Measurements from ENCODE around the gene RAI1.
A peak's percentile ranks its signal among the peaks of the same experiment; 100 is the strongest.

Gene RAI1

GRCh38 chr17:17732892-17733670 is 51.8 kb downstream of the RAI1 start:
- peak overlapping the region in 1 of 2 experiments; percentile 47 for H3K4ac ChIP-seq (ENCODE audit: low read depth in 1 of 2, low read length in 2 of 2)
- H2AFZ ChIP-seq (ENCODE audit: low read depth, low read length), result no peak overlapping the region
- no peak overlapping the region for H4K91ac ChIP-seq (ENCODE audit: low read length)
- no peak overlapping the region for H2BK15ac ChIP-seq (ENCODE audit: low read depth, poor library complexity, severe bottlenecking)
- peak; percentile 57 for DNase-seq
- H3K23ac ChIP-seq (ENCODE audit: low read length in 2 of 2), result no peak overlapping the region
- no peak overlapping the region for H3K4me3 ChIP-seq (ENCODE audit: insufficient read depth in 1 of 2, low read depth in 1 of 2, low read length in 2 of 2)
- H3K18ac ChIP-seq (ENCODE audit: low read depth in 1 of 2, low read length in 2 of 2), result no peak overlapping the region
- H3K36me3 ChIP-seq (ENCODE audit: control insufficient read depth in 1 of 2, insufficient read depth in 2 of 2, low read depth in 1 of 2, low read length in 2 of 2), result peaks cover 0 to 32% of the 10 kb centered on the region in 2 experiments
- no peak overlapping the region for H3K14ac ChIP-seq (ENCODE audit: low read length in 2 of 2)
- no peak overlapping the region for H2BK120ac ChIP-seq (ENCODE audit: low read depth, low read length)
- H3K27ac ChIP-seq (ENCODE audit: low read length, poor library complexity, severe bottlenecking), result peak overlapping the region; percentile 8
- no peak overlapping the region for H4K8ac ChIP-seq (ENCODE audit: low read length)
- no peak overlapping the region for H3K4me2 ChIP-seq (ENCODE audit: low read length, poor library complexity, severe bottlenecking)
- H2BK5ac ChIP-seq (ENCODE audit: low read depth, low read length, poor library complexity, severe bottlenecking), result no peak overlapping the region
- peaks cover 56% of the 10 kb centered on the region for H3K79me1 ChIP-seq (replicated peaks; ENCODE audit: low read length, poor library complexity, severe bottlenecking)
- WGBS, result 86% methylated on average over 9 of the region's 9 CpGs
- H2AK5ac ChIP-seq (ENCODE audit: low read length, severe bottlenecking), result peak overlapping the region; percentile 32
- H3K9ac ChIP-seq (ENCODE audit: low read length), result no peak overlapping the region
- no peaks in the 10 kb centered on the region for H3K9me3 ChIP-seq (ENCODE audit: control insufficient read depth, low read length)
- H3K4me1 ChIP-seq (ENCODE audit: control insufficient read depth, insufficient read depth, low read depth, low read length), result peaks cover 29% of the 10 kb centered on the region
- no peaks in the 10 kb centered on the region for H3K27me3 ChIP-seq (ENCODE audit: control insufficient read depth in 1 of 2, insufficient read depth in 1 of 2, low read length in 2 of 2)
- H2BK12ac ChIP-seq (ENCODE audit: low read length in 2 of 2), result no peak overlapping the region

- no peak overlapping the region for H3K9ac ChIP-seq (ENCODE audit: low read length)
- H2BK15ac ChIP-seq (ENCODE audit: low read depth, poor library complexity, severe bottlenecking), result no peak overlapping the region
- peaks cover 0 to 14% of the 10 kb centered on the region in 2 experiments for H3K36me3 ChIP-seq (ENCODE audit: control insufficient read depth in 1 of 2, insufficient read depth in 2 of 2, low read depth in 1 of 2, low read length in 2 of 2)
- no peak overlapping the region for H2BK5ac ChIP-seq (ENCODE audit: low read depth, low read length, poor library complexity, severe bottlenecking)
- peak overlapping the region; percentile 51 for H2AK5ac ChIP-seq (ENCODE audit: low read length, severe bottlenecking)
- H2BK12ac ChIP-seq (ENCODE audit: low read length in 2 of 2), result no peak overlapping the region
- no peak overlapping the region for H2AFZ ChIP-seq (ENCODE audit: low read depth, low read length)
- H3K4me3 ChIP-seq (ENCODE audit: insufficient read depth in 1 of 2, low read depth in 1 of 2, low read length in 2 of 2), result no peak overlapping the region
- H3K4me1 ChIP-seq (ENCODE audit: control insufficient read depth, insufficient read depth, low read depth, low read length), result peaks cover 49% of the 10 kb centered on the region
- no peak overlapping the region for H4K91ac ChIP-seq (ENCODE audit: low read length)
- no peak overlapping the region for H3K4me2 ChIP-seq (ENCODE audit: low read length, poor library complexity, severe bottlenecking)
- no peak overlapping the region for H3K4ac ChIP-seq (ENCODE audit: low read depth in 1 of 2, low read length in 2 of 2)
- no peak overlapping the region for H2BK120ac ChIP-seq (ENCODE audit: low read depth, low read length)
- no peaks in the 10 kb centered on the region for H3K9me3 ChIP-seq (ENCODE audit: control insufficient read depth, low read length)
- no peak overlapping the region for H3K27ac ChIP-seq (ENCODE audit: low read length, poor library complexity, severe bottlenecking)
- no peak overlapping the region for H4K8ac ChIP-seq (ENCODE audit: low read length)
- H3K79me1 ChIP-seq (replicated peaks; ENCODE audit: low read length, poor library complexity, severe bottlenecking), result peaks cover 51% of the 10 kb centered on the region
- H3K23ac ChIP-seq (ENCODE audit: low read length in 2 of 2), result no peak overlapping the region
- H3K18ac ChIP-seq (ENCODE audit: low read depth in 1 of 2, low read length in 2 of 2), result no peak overlapping the region
- 71% methylated on average over 5 of the region's 5 CpGs for WGBS
- DNase-seq, result peak; percentile 19
- no peak overlapping the region for H3K14ac ChIP-seq (ENCODE audit: low read length in 2 of 2)
- H3K27me3 ChIP-seq (ENCODE audit: control insufficient read depth in 1 of 2, insufficient read depth in 1 of 2, low read length in 2 of 2), result no peaks in the 10 kb centered on the region
Observed at GRCh38 chr17:17736205-17737183, 55.2 kb downstream of the RAI1 start.

- peak overlapping the region; percentile 47 for H3K27ac ChIP-seq (ENCODE audit: low read length, poor library complexity, severe bottlenecking)
- peaks cover 53% of the 10 kb centered on the region for H3K4me1 ChIP-seq (ENCODE audit: control insufficient read depth, insufficient read depth, low read depth, low read length)
- peak overlapping the region in 1 of 2 experiments; percentile 77 for H3K23ac ChIP-seq (ENCODE audit: low read length in 2 of 2)
- H3K79me1 ChIP-seq (replicated peaks; ENCODE audit: low read length, poor library complexity, severe bottlenecking), result peaks cover 47% of the 10 kb centered on the region
- H3K4me2 ChIP-seq (ENCODE audit: low read length, poor library complexity, severe bottlenecking), result peak overlapping the region; percentile 14
- H3K18ac ChIP-seq (ENCODE audit: low read depth in 1 of 2, low read length in 2 of 2), result peak overlapping the region; percentile 56 to 90
- H3K27me3 ChIP-seq (ENCODE audit: control insufficient read depth in 1 of 2, insufficient read depth in 1 of 2, low read length in 2 of 2), result no peaks in the 10 kb centered on the region
- no peak overlapping the region for H2BK5ac ChIP-seq (ENCODE audit: low read depth, low read length, poor library complexity, severe bottlenecking)
- H2AK5ac ChIP-seq (ENCODE audit: low read length, severe bottlenecking), result peak overlapping the region; percentile 69
- peak overlapping the region in 1 of 2 experiments; percentile 9 for H3K4ac ChIP-seq (ENCODE audit: low read depth in 1 of 2, low read length in 2 of 2)
- H3K4me3 ChIP-seq (ENCODE audit: insufficient read depth in 1 of 2, low read depth in 1 of 2, low read length in 2 of 2), result no peak overlapping the region
- H2AFZ ChIP-seq (ENCODE audit: low read depth, low read length), result no peak overlapping the region
- H2BK15ac ChIP-seq (ENCODE audit: low read depth, poor library complexity, severe bottlenecking), result no peak overlapping the region
- H4K8ac ChIP-seq (ENCODE audit: low read length), result peak overlapping the region; percentile 83
- peak overlapping the region; percentile 79 for H4K91ac ChIP-seq (ENCODE audit: low read length)
- H3K9ac ChIP-seq (ENCODE audit: low read length), result no peak overlapping the region
- no peak overlapping the region for H2BK120ac ChIP-seq (ENCODE audit: low read depth, low read length)
- WGBS, result 68% methylated on average over 15 of the region's 16 CpGs
- peak overlapping the region in 1 of 2 experiments; percentile 87 for H3K14ac ChIP-seq (ENCODE audit: low read length in 2 of 2)
- H2BK12ac ChIP-seq (ENCODE audit: low read length in 2 of 2), result peak overlapping the region in 1 of 2 experiments; percentile 64
- DNase-seq, result peak; percentile 40
- no peaks in the 10 kb centered on the region for H3K36me3 ChIP-seq (ENCODE audit: control insufficient read depth in 1 of 2, insufficient read depth in 2 of 2, low read depth in 1 of 2, low read length in 2 of 2)
- H3K9me3 ChIP-seq (ENCODE audit: control insufficient read depth, low read length), result no peaks in the 10 kb centered on the region
Observed at GRCh38 chr17:17737961-17738894, 57.0 kb downstream of the RAI1 start.
